ENCODE data around the gene EDC4. TPM values are rescaled to one million over a fixed set of nuclear protein-coding genes. Genes with fewer than 3 reads are reported as not detected.
A peak's percentile ranks its signal among the peaks of the same experiment; 100 is the strongest.

EDC4 gene
- total RNA-seq, 1 donor from 2014 or later = 83.0 TPM

GRCh38 chr16:67848118-67848517 is 24.7 kb upstream of the EDC4 start:
- TF ChIP-seq, protein P1, sequence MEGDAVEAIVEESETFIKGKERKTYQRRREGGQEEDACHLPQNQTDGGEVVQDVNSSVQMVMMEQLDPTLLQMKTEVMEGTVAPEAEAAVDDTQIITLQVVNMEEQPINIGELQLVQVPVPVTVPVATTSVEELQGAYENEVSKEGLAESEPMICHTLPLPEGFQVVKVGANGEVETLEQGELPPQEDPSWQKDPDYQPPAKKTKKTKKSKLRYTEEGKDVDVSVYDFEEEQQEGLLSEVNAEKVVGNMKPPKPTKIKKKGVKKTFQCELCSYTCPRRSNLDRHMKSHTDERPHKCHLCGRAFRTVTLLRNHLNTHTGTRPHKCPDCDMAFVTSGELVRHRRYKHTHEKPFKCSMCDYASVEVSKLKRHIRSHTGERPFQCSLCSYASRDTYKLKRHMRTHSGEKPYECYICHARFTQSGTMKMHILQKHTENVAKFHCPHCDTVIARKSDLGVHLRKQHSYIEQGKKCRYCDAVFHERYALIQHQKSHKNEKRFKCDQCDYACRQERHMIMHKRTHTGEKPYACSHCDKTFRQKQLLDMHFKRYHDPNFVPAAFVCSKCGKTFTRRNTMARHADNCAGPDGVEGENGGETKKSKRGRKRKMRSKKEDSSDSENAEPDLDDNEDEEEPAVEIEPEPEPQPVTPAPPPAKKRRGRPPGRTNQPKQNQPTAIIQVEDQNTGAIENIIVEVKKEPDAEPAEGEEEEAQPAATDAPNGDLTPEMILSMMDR (IDR thresholded peaks at IDR 0.05; ENCODE audit: unreplicated experiment) = no peak
- Mint-ChIP-seq H3K36me3 (ENCODE audit: low read depth, unreplicated experiment) (no peaks in the 10 kb centered on the region), H3K4me3 (ENCODE audit: unreplicated experiment) (peak overlapping the region; percentile 97), H3K9me3 (ENCODE audit: unreplicated experiment) (no peaks in the 10 kb centered on the region), H3K27ac (ENCODE audit: unreplicated experiment) (peak overlapping the region; percentile 95), H3K4me1 (ENCODE audit: unreplicated experiment) (peaks cover 28% of the 10 kb centered on the region), H3K27me3 (ENCODE audit: unreplicated experiment) (peaks cover 8% of the 10 kb centered on the region)
- DNase-seq (ENCODE audit: low spot score) = no peak

- H3K27me3 Mint-ChIP-seq (ENCODE audit: unreplicated experiment) = peaks cover 3% of the 10 kb centered on the region
- no peak overlapping the region for H3K4me3 Mint-ChIP-seq (ENCODE audit: unreplicated experiment)
- TF ChIP-seq, protein P1 (IDR thresholded peaks at IDR 0.05; ENCODE audit: unreplicated experiment) = no peak
- no peaks in the 10 kb centered on the region for H3K9me3 Mint-ChIP-seq (ENCODE audit: unreplicated experiment)
- H3K36me3 Mint-ChIP-seq (ENCODE audit: low read depth, unreplicated experiment) = no peaks in the 10 kb centered on the region
- no peak overlapping the region for H3K27ac Mint-ChIP-seq (ENCODE audit: unreplicated experiment)
- no peak for DNase-seq (ENCODE audit: low spot score)
- H3K4me1 Mint-ChIP-seq (ENCODE audit: unreplicated experiment) = peaks cover 20% of the 10 kb centered on the region
Measured at GRCh38 chr16:67853670-67854069, 19.2 kb upstream of the EDC4 start.

- no peak overlapping the region for H3K4me3 Mint-ChIP-seq (ENCODE audit: unreplicated experiment)
- H3K27me3 Mint-ChIP-seq (ENCODE audit: unreplicated experiment) = peaks cover 3% of the 10 kb centered on the region
- TF ChIP-seq, protein P1 (IDR thresholded peaks at IDR 0.05; ENCODE audit: unreplicated experiment) = no peak
- no peaks in the 10 kb centered on the region for H3K9me3 Mint-ChIP-seq (ENCODE audit: unreplicated experiment)
- no peak overlapping the region for H3K27ac Mint-ChIP-seq (ENCODE audit: unreplicated experiment)
- peaks cover 2% of the 10 kb centered on the region for H3K36me3 Mint-ChIP-seq (ENCODE audit: low read depth, unreplicated experiment)
- DNase-seq (ENCODE audit: low spot score) = no peak
- H3K4me1 Mint-ChIP-seq (ENCODE audit: unreplicated experiment) = peaks cover 20% of the 10 kb centered on the region
Measured at GRCh38 chr16:67855789-67856188, 17.1 kb upstream of the EDC4 start.

DNA sequence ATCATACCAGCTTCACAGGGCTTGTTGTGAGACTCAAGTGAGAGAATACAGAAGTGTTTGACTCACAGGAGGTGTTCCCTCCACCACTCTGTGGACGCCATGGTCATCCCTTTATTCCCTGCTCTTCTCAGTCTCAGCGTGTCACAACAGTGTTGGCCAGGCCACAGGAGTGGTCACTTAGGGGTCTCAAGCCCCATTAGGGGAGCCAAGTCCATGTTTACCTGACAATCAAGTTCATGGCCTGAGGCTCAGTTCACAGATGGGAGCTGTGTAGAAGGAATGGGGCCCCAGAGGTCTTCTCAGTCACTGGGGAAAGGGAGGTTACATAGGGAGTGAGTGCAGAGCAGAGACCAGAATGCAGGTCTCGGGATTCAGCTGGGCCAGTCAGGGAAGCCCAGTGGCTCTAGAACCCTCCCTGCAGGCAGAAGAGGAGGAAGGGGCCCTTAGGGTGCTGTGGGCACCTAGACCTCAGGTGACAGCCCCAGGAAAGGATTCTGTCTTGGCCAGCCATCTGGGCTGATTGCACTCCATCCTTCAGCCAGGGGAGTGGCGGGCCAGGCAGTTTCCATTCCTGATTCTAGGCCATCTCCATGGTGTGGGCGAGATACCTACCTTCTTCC is 15.8 kb upstream of the EDC4 start:
- H3K9me3 Mint-ChIP-seq (ENCODE audit: unreplicated experiment) = no peaks in the 10 kb centered on the region
- no peak overlapping the region for H3K27ac Mint-ChIP-seq (ENCODE audit: unreplicated experiment)
- TF ChIP-seq, protein P1 (IDR thresholded peaks at IDR 0.05; ENCODE audit: unreplicated experiment) = no peak
- H3K4me3 Mint-ChIP-seq (ENCODE audit: unreplicated experiment) = no peak overlapping the region
- no peak for DNase-seq (ENCODE audit: low spot score)
- H3K27me3 Mint-ChIP-seq (ENCODE audit: unreplicated experiment) = peaks cover 3% of the 10 kb centered on the region
- peaks cover 22% of the 10 kb centered on the region for H3K4me1 Mint-ChIP-seq (ENCODE audit: unreplicated experiment)
- H3K36me3 Mint-ChIP-seq (ENCODE audit: low read depth, unreplicated experiment) = peaks cover 8% of the 10 kb centered on the region

- Mint-ChIP-seq H3K4me3 (ENCODE audit: unreplicated experiment) (no peak overlapping the region), H3K36me3 (ENCODE audit: low read depth, unreplicated experiment) (peaks cover 8% of the 10 kb centered on the region), H3K27ac (ENCODE audit: unreplicated experiment) (peak overlapping the region; percentile 84), H3K4me1 (ENCODE audit: unreplicated experiment) (peaks cover 22% of the 10 kb centered on the region), H3K27me3 (ENCODE audit: unreplicated experiment) (peaks cover 7% of the 10 kb centered on the region), H3K9me3 (ENCODE audit: unreplicated experiment) (no peaks in the 10 kb centered on the region)
- TF ChIP-seq, protein P1 (IDR thresholded peaks at IDR 0.05; ENCODE audit: unreplicated experiment) = no peak
- no peak for DNase-seq (ENCODE audit: low spot score)
Measured at GRCh38 chr16:67857547-67858233, 15.2 kb upstream of the EDC4 start.

All from endothelial cell (in vitro differentiated cells).